GM19372 (cell line): ENCODE results near the gene CHPT1.
"Not testable (repeated sequence)": the region's sequence is repeated elsewhere in the genome, so short reads cannot be mapped to it uniquely, and the experiment has no call there.

ENCODE experiments used
- ATAC-seq: cut with Tn5 transposase; IDR thresholded peaks from one replicate; pipeline ENCODE4 v1.9.1; 2021; ENCODE audit warnings: mild to moderate bottlenecking, low read depth, moderate library complexity; ENCODE audit not compliant: unreplicated experiment

CHPT1 gene

GRCh38 chr12:101714877-101715444, 17.5 kb downstream of the CHPT1 start:
- no peak for ATAC-seq

GRCh38 chr12:101719566-101719965, 22.1 kb downstream of the CHPT1 start:
- ATAC-seq = no peak

GRCh38 chr12:101720118-101720517, 22.7 kb downstream of the CHPT1 start:
- ATAC-seq = no peak

- ATAC-seq = no peak
These were observed 25.0 kb downstream of the CHPT1 start for GRCh38 chr12:101722392-101722791.

DNA sequence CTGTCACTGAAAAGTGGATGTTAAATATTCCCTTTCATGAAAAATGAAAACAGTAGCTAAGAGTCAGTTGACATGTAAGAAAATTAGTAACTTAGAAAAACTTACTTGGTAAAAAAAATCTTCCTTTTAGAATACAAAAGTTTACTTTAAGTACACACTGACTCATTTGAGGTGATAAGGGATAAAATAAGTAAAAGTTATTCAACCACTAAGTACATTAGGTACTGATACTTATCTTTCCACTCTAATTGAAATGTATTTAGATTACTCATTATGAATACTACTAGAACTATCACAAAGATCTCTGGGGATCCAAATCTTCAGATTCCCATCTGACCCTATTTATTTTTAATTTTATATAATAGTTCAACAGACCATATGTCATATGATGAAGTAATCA, 29.7 kb downstream of the CHPT1 start:
- no peak for ATAC-seq

GRCh38 chr12:101729842-101730241, 32.4 kb downstream of the CHPT1 start:
- ATAC-seq = no peak

DNA sequence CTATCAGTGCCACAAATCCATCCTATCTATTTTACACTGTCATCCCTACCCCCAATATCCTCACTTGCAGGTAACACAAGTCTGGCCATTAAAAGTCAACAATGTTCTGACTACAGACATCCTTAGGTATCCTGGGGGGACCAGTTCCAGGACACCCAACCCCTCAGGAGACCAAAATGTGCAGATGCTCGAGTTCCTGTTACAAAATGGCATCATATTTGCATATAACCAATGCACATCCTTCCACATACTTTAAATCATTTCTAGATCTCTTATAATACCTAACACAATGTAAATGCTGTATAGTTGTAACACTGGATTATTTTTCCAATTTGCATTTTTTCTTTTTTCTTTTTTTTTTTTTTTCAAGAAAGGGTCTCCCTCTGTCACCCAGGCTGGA, 34.9 kb downstream of the CHPT1 start:
- no peak for ATAC-seq

GRCh38 chr12:101733166-101733565, 35.7 kb downstream of the CHPT1 start:
- ATAC-seq = no peak

GRCh38 chr12:101734482-101734881, 37.0 kb downstream of the CHPT1 start:
- ATAC-seq = not testable (repeated sequence)

DNA sequence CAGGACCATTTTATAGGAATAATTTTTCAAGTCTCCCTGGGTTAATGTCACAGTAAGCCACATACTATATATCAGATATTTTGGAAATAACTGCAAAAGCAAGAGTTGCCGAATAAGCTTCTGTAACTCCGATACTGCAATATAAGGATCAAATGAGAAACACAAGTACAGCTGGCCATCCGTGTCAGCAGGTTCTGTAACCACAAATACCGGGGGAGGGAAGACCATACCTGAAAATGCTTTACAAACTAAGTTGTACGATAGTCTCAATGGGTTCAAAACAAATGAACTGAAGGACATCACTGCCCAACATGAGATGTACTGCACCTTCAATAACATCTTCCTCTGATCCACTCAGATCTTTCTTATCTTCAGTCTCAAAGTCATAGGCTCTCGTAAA, 40.0 kb downstream of the CHPT1 start:
- ATAC-seq = no peak

DNA sequence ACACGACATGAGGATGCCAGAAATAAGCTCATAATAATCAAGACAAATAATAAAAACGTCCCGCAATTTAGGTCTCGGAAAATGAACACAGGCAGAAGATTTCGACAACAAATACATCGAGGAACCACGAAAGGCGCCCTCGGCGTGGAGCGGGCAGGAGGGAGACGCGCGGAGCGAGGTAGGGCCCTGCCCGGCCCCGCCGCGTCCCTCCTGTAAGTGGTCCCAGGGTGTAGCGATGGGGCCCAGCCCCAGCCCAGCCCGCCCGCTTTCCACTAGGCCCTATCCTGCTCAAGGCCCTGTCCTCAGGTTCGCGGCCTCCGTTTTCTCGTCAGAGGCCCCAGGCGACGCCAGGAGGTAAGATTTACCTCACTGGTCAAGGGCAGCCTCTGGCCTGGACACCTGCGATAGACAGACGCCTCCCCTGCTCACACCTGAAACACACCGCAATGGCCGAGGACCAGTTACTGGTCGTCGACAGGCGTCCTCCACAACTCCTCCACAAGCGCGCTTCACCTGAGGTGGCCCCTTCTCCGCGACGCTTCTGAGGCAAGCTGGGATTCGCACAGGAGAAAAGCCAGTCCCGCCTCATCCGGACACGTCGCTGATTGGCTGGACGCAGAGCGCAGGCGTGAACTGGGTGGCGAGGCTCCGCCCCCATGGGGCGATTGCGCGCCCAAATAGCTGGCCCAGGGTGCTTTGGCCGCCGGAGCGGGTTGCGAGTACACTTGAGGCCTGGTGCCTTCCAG, 41.7 kb downstream of the CHPT1 start, which contains the start of gene SYCP3:
Gene SYCP3 (minus strand): TSS at position 543 of the 746 bp plus-strand sequence. CDS start 1,527 bp downstream, outside the sequence.
- ATAC-seq = no peak

DNA sequence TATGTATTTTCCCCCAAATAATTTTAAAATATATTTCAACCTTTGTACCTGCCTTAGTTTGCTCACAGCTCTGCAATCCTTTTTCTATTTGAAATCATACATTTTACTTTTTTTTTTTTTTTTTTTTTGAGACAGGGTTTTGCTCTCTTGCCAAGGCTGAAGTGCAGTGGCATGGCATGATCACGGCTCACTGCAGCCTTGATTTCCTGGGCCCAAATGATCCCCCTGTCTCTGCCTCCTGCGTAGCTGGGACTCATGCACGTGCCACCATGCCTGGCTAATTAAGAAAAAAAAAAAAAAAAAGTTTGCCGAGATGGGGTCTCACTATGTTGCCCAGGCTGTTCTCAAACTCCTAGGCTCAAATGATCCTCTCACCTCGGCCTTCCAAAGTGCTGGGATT, 43.1 kb downstream of the CHPT1 start:
- no peak for ATAC-seq

GRCh38 chr12:101740980-101741379, 43.5 kb downstream of the CHPT1 start:
- ATAC-seq = no peak

GRCh38 chr12:101743242-101743641, 45.8 kb downstream of the CHPT1 start:
- no peak for ATAC-seq

DNA sequence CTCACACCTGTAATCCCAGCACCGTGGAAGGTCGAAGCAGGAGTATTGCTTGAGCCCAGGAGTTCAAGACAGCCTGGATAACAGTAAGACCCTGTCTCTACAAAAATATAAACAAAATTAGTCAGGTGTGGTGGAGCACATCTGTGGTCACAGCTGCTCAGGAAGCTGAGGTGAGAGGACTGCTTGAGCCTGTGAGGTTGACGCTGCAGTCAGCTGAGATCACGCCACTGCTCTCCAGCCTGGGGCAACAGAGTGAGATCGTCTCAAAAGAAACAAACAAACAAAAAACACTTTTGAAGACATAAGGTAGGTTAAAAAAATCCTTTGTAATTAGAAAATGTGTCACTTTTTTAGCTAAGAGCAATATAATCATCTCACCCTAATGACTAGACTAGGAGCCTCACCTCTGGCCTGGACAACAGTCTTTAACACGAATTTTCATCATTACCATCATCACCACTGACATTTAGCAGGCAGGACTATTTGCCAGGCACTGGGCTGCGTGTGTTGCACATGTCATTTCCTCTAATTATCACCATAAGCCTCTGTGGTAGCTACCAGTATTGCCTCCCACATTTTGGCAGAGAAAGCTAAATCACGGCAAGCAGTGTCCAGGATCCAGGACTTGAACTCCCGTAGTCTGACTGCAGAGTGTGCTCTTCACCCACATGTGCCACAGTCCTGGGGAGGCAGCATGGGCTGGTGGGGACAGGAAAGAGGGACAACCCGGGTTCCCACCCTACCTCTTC, 46.5 kb downstream of the CHPT1 start:
- ATAC-seq = peak; percentile 95

GRCh38 chr12:101745481-101745880, 48.0 kb downstream of the CHPT1 start:
- ATAC-seq = no peak

DNA sequence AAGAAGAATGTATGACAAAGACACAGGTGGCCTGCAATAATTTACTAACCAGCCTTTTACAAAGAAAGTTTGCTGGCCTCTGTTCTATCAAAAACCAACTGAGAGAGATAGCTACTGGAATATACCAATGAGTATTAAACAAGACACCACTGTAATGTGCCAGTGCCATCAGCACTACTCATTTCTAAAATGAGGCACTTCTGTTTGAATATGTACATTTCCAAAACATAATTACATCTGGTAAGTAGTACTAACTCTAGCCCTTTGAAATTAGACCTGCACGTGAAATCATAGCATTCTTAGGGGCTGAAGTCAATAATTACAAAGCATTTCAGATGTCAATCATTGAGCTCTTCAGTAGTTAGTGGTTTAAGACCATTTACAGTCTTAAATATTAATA, 48.8 kb downstream of the CHPT1 start:
- no peak for ATAC-seq

DNA sequence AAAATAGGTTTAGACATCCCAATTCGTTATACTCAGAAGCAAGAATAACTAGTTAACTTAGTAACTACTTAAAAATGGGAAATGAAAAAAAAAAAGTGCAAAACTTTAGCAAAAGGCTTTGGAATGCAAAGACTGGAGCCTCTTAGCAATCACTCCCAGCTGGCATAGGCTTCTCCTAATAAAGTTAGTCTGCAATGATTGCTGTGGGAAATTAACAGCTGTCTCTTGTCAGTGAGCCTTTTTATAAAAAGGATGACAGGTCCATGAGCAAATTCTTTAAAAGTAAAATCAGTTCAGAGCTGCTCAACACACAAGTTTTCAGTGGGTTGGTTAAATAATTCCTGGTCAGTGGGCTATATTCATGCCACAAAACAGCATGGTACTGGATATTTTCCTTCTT, 49.2 kb downstream of the CHPT1 start:
- ATAC-seq = no peak

DNA sequence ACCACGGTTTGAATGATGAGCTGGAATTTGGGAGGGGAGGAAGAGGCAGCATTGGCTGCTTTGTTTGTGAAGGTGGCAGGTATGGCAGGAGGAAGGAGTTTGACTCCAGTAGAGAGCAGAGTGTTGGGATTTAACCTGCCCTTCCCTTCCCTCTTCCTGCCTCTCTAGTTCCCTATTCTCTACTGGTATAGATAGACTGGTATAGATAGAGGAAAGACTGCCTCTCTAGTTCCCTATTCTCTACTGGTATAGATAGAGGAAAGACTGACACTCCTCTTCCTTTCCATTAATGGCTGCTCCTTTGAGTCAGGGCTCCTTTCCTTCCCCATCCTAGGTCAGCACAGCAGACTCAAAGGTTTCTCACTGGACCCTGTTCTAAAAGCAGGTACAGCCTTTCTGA, 50.3 kb downstream of the CHPT1 start:
- no peak for ATAC-seq

GRCh38 chr12:101748907-101749306, 51.5 kb downstream of the CHPT1 start:
- no peak for ATAC-seq

- no peak for ATAC-seq
These were observed 52.2 kb downstream of the CHPT1 start for GRCh38 chr12:101749657-101750056.

- ATAC-seq = no peak
These were observed 52.7 kb downstream of the CHPT1 start for GRCh38 chr12:101750152-101750551.
